Fibroblast of lung (primary cell): ENCODE data around the gene SLC15A2. TPM values are rescaled to one million over a fixed set of nuclear protein-coding genes. Genes with fewer than 3 reads are reported as not detected.
"Not testable (repeated sequence)": the region's sequence is repeated elsewhere in the genome, so short reads cannot be mapped to it uniquely, and the experiment has no call there.

Experiments used
- DNase-seq, 2 donors: peaks; one replicate each; pipeline versions ENCODE4 v3.0.0 to v3.0.0-alpha.2; 2010; ENCODE audit warnings: low read depth in 2 of 2
- H2AFZ ChIP-seq: 2 replicates; pipeline ENCODE4 v1.5.1; 2012; ENCODE audit warnings: low read length, control low read depth, inconsistent platforms
- H3K27ac ChIP-seq: 2 replicates; pipeline ENCODE4 v1.5.1; 2011; ENCODE audit warnings: low read length, control low read depth; ENCODE audit not compliant: insufficient read depth
- H3K27me3 ChIP-seq: 2 replicates; pipeline ENCODE4 v1.5.1; 2011; ENCODE audit warnings: mild to moderate bottlenecking, low read length; ENCODE audit not compliant: control insufficient read depth, insufficient read depth
- H3K36me3 ChIP-seq: 2 replicates; pipeline ENCODE4 v1.5.1; 2011; ENCODE audit warnings: low read length; ENCODE audit not compliant: control insufficient read depth, insufficient read depth
- H3K4me1 ChIP-seq: 2 replicates; pipeline ENCODE4 v1.5.1; 2011; ENCODE audit warnings: low read length; ENCODE audit not compliant: control insufficient read depth, insufficient read depth; ENCODE audit errors: extremely low read depth
- H3K4me2 ChIP-seq: 2 replicates; pipeline ENCODE4 v1.5.1; 2011; ENCODE audit warnings: low read length, control low read depth; ENCODE audit not compliant: insufficient read depth; ENCODE audit errors: extremely low read depth
- H3K4me3 ChIP-seq, 4 experiments: fragments of 200-600 bp in 1 of 4; sonication (generic) in 1 of 4; replicated peaks in 1 of 4; 2 replicates each; pipeline ENCODE4 v1.5.1; 2011 to 2016; ENCODE audit warnings: low read length in 4 of 4, low read depth in 3 of 4, mild to moderate bottlenecking in 3 of 4, control low read depth in 2 of 4, inconsistent platforms in 1 of 4, mixed read lengths in 1 of 4; ENCODE audit not compliant: insufficient read depth in 1 of 4; ENCODE audit errors: control extremely low read depth in 1 of 4
- H3K79me2 ChIP-seq: 2 replicates; pipeline ENCODE4 v1.5.1; 2012; ENCODE audit warnings: mild to moderate bottlenecking, low read length, inconsistent platforms; ENCODE audit not compliant: control insufficient read depth, insufficient read depth
- H3K9ac ChIP-seq: 2 replicates; pipeline ENCODE4 v1.5.1; 2011; ENCODE audit warnings: mild to moderate bottlenecking, low read length, control low read depth; ENCODE audit not compliant: insufficient read depth
- H3K9me3 ChIP-seq: 2 replicates; pipeline ENCODE4 v1.5.1; 2012; ENCODE audit warnings: low read depth, low read length; ENCODE audit not compliant: control insufficient read depth, insufficient read depth
- H4K20me1 ChIP-seq: 2 replicates; pipeline ENCODE4 v1.5.1; 2011; ENCODE audit warnings: low read length; ENCODE audit not compliant: control insufficient read depth, insufficient read depth; ENCODE audit errors: extremely low read depth
- CTCF ChIP-seq, 2 donors: IDR thresholded peaks in 1 of 2; conservative IDR thresholded peaks in 1 of 2; 1 replicate in 1 of 2; 2 replicates in 1 of 2; pipeline ENCODE4 v1.5.1; 2011 to 2012; ENCODE audit warnings: low read length in 2 of 2, control low read depth in 1 of 2, inconsistent platforms in 1 of 2, low read depth in 1 of 2, mild to moderate bottlenecking in 1 of 2
- EZH2 ChIP-seq: IDR thresholded peaks from 2 replicates; pipeline ENCODE4 v1.5.1; 2012; ENCODE audit warnings: low read length, control low read depth, mild to moderate bottlenecking; ENCODE audit errors: missing control alignments
- polyA plus RNA-seq, 2 donors: library from polyadenylated mRNA; depleted of rRNA in 1 of 2; stranded (reverse) in 1 of 2; unstranded in 1 of 2; fragments of >200 nt; gene quantifications; 2 replicates each; pipeline ENCODE4 v1.2.1, GENCODE V29; 2011 to 2012; ENCODE audit warnings: missing spikeins in 1 of 2
- total RNA-seq: library from RNA; depleted of rRNA; stranded (reverse); fragments of >200 nt; gene quantifications from 2 replicates; pipeline ENCODE4 v1.2.1, GENCODE V29; 2014

The SLC15A2 gene
- total and polyA plus RNA-seq, 2 donors (not counting 1 experiment from before 2014, with no cell fraction given), result 0.31 to 0.33 TPM

GRCh38 chr3:121855555-121855954, 38.6 kb upstream of the SLC15A2 start:
- H2AFZ ChIP-seq, result no peak overlapping the region
- no peaks in the 10 kb centered on the region for H3K9me3 ChIP-seq
- no peak overlapping the region for H3K9ac ChIP-seq
- no peaks in the 10 kb centered on the region for H3K4me1 ChIP-seq
- H3K27ac ChIP-seq, result no peak overlapping the region
- no peaks in the 10 kb centered on the region for H4K20me1 ChIP-seq
- no peak overlapping the region for H3K4me3 ChIP-seq
- DNase-seq, result no peak
- H3K79me2 ChIP-seq, result no peaks in the 10 kb centered on the region
- H3K4me2 ChIP-seq, result no peak overlapping the region
- H3K27me3 ChIP-seq, result no peaks in the 10 kb centered on the region
- TF ChIP-seq EZH2 (no peak), CTCF (conservative IDR thresholded peaks at IDR 0.05 in 1 of 2, IDR thresholded peaks at IDR 0.05 in 1 of 2; ENCODE audit: low read depth in 1 of 2, low read length in 2 of 2) (peak in 1 of 2 donors; percentile 15)
- no peaks in the 10 kb centered on the region for H3K36me3 ChIP-seq

GRCh38 chr3:121857778-121858177, 36.4 kb upstream of the SLC15A2 start:
- not testable (repeated sequence) for H3K36me3 ChIP-seq, H3K9me3 ChIP-seq, H3K4me1 ChIP-seq, DNase-seq, H3K4me2 ChIP-seq, H4K20me1 ChIP-seq, H3K4me3 ChIP-seq, H3K79me2 ChIP-seq, H3K9ac ChIP-seq, H2AFZ ChIP-seq, H3K27me3 ChIP-seq, H3K27ac ChIP-seq

GRCh38 chr3:121863247-121863646, 31.0 kb upstream of the SLC15A2 start:
- H3K79me2 ChIP-seq, DNase-seq, H3K27ac ChIP-seq, H3K4me1 ChIP-seq, H3K9me3 ChIP-seq, H3K36me3 ChIP-seq, H3K4me3 ChIP-seq, H4K20me1 ChIP-seq, H2AFZ ChIP-seq, H3K9ac ChIP-seq, H3K27me3 ChIP-seq, H3K4me2 ChIP-seq: not testable (repeated sequence)

GRCh38 chr3:121863801-121864200, 30.4 kb upstream of the SLC15A2 start:
- H3K4me2 ChIP-seq, result no peak overlapping the region
- H2AFZ ChIP-seq, result no peak overlapping the region
- DNase-seq, result no peak
- H3K4me1 ChIP-seq, result no peaks in the 10 kb centered on the region
- no peaks in the 10 kb centered on the region for H3K9me3 ChIP-seq
- H3K9ac ChIP-seq, result no peak overlapping the region
- no peak overlapping the region for H3K27ac ChIP-seq
- H3K27me3 ChIP-seq, result no peaks in the 10 kb centered on the region
- no peaks in the 10 kb centered on the region for H3K36me3 ChIP-seq
- TF ChIP-seq EZH2 (no peak), CTCF (conservative IDR thresholded peaks at IDR 0.05 in 1 of 2, IDR thresholded peaks at IDR 0.05 in 1 of 2; ENCODE audit: low read depth in 1 of 2, low read length in 2 of 2) (no peak)
- H3K79me2 ChIP-seq, result no peaks in the 10 kb centered on the region
- H3K4me3 ChIP-seq, result no peak overlapping the region
- H4K20me1 ChIP-seq, result no peaks in the 10 kb centered on the region
